Stimulated activated CD8-positive, alpha-beta memory T cell treated with anti-CD3 and anti-CD28 coated beads, Interleukin-2, amount 100 ng/mL, for 1 hour (primary cell): ENCODE data around the gene TSKU.
"Not testable (repeated sequence)": the region's sequence is repeated elsewhere in the genome, so short reads cannot be mapped to it uniquely, and the experiment has no call there.

ENCODE experiments used
- DNase-seq, 2 donors: peaks; one replicate each; pipeline ENCODE4 v3.0.0-alpha.2; 2020; ENCODE audit warnings: low read depth in 2 of 2

Gene TSKU

DNA sequence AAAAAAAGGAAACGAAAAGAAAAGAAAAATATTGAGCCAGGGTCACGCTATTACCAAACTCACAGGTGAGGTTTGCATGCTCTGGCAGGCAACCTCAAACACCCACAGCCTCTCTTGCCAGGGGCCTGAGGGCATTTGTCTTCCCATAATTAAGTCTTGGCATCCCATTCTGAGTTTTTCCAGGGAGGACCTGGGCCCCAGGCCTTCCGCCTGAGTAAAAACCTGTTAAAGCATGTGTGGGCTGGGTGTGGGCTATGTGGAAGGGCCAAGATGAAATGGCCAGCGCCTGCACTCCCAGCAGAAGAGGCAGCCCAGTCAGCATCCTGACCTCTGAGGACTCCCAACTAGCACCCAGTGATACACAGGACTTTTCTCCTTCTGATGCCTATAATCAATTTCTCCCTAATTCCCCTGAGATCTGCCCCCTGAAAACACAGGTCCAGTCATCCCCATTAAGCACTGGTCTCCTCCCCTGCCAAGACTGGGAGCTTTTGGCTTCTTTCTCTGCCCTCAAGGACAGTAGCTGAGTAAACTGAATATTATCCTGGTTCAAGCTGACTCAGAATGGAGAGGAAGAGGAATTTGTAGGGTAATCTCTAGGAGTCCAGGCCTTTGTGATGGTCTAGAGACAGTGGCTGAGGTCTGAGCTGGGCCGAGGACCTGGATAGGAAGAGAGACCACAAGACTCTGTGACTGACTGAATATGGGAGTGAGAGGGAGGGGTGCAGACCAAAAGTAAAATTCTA is 42.0 kb downstream of the TSKU start:
- DNase-seq = no peak

- DNase-seq = no peak
Measured at GRCh38 chr11:76825726-76826396, 42.7 kb downstream of the TSKU start.

- not testable (repeated sequence) for DNase-seq
Measured at GRCh38 chr11:76826508-76826907, 43.4 kb downstream of the TSKU start.

DNA sequence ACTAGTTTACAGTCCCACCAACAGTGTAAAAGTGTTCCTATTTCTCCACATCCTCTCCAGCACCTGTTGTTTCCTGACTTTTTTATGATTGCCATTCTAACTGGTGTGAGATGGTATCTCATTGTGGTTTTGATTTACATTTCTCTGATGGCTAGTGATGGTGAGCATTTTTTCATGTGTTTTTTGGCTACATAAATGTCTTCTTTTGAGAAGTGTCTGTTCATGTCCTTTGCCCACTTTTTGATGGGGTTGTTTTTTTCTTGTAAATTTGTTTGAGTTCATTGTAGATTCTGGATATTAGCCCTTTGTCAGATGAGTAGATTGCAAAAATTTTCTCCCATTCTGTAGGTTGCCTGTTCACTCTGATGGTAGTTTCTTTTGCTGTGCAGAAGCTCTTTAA is 43.8 kb downstream of the TSKU start:
- DNase-seq = not testable (repeated sequence)

DNA sequence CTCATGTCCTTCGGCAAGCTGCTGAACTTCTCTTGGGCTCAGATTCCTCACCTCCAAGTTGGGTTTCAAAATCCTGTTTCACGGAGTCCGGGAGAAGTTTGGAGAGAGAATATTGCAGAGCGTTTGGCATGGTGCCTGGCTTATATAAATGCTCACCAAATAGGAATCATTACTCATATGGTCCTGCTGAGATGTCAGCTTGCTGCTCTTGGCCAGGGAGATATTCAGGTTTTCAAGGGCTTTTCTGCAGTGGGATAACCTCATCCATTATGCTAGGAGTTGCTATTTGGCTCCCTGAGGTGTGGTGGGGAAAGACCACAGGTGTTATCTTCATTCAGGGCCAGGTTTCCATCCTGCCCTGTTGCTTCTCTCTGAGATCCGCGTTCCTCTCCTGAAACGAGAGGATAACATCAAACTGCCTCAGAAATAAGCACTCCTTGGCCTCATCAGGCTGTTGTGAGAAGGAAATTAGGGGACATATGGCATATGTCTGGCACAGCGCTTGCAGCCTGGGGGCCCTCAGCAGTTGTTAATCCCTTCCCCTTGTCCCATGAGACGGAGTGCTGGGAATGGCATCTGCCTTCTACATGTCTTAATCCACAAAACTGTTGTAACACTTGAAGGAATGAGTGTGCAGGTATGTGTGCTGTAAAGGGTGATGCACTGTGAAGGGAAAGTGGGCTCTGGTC is 47.6 kb downstream of the TSKU start:
- no peak for DNase-seq

- no peak for DNase-seq
Measured at GRCh38 chr11:76831686-76832310, 48.6 kb downstream of the TSKU start.

DNA sequence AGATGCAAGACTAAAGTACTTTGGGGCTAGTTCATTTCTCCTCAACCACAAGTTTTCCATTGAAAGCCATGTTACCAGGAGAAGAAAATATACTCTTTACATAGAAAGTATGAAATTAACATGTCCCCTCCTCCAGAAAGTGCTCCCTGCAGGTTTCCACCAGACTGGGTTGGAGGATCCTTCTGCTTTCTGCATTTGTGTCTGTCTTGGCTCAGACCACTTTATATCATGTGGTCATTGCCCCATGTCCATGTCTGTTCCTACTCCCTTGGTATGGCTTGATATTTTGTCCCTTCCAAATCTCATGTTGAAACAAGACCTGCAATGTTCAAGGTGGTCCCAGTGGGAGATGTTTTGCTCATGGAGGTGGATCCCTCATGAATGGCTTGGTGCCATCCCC is 49.2 kb downstream of the TSKU start:
- DNase-seq = no peak

GRCh38 chr11:76834151-76834550 is 51.0 kb downstream of the TSKU start:
- DNase-seq = no peak

- DNase-seq = no peak
Measured at GRCh38 chr11:76835036-76835435, 51.9 kb downstream of the TSKU start.

DNA sequence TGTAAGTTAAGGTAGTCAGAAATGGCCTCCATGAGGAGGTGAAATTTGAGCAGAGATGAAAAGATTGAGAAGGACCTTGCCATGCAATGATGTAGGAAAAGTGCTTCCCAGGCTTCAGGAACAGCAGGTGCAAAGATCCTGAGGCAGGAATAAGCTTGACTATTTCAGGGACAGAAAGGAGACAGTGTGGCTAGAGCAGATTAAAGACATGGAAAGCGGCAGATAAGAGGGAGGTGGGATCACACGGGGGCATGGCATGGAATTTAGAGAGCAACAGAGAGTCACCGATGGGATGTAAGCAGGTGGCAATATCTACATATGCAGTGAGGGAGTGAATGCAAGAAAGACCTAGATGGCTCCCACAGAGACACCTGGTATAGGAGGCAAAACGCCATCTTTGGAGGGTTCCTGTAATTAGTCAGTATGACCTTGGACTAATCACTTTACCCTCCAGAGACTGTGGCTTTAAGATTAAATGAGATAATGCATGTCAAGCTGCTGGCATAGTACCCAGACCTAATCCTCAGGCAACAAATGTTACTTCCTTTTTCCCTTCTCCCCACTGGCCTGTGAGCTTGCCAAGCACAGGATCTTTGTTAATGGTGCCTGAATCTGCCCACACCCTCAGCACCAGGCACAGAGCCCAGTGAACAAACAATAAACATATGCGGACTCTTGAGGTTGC is 52.9 kb downstream of the TSKU start:
- DNase-seq = no peak

GRCh38 chr11:76836613-76837291 is 53.6 kb downstream of the TSKU start:
- DNase-seq = no peak

- DNase-seq = no peak
Measured at GRCh38 chr11:76837696-76838677, 54.8 kb downstream of the TSKU start.

DNA sequence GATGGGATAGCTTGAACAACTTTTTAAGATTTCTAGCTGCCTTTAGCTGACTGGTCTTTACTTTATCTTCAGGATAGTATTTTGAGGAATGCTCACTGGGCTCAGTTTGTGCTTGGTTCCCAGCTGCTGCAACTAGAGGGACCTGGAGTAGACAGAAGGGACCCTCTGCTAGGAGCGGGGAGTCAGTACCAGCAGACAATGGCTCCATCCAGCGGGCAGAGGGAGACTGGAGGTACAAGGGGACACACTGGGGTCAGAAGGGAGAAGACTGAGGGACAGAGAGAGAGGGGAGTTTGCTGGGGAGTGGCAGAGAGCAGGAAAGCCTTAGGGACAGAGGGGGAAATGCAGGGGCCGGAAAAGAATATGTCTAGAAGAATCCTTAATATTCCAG is 55.5 kb downstream of the TSKU start:
- no peak for DNase-seq

GRCh38 chr11:76839311-76839710 is 56.2 kb downstream of the TSKU start:
- DNase-seq = no peak

DNA sequence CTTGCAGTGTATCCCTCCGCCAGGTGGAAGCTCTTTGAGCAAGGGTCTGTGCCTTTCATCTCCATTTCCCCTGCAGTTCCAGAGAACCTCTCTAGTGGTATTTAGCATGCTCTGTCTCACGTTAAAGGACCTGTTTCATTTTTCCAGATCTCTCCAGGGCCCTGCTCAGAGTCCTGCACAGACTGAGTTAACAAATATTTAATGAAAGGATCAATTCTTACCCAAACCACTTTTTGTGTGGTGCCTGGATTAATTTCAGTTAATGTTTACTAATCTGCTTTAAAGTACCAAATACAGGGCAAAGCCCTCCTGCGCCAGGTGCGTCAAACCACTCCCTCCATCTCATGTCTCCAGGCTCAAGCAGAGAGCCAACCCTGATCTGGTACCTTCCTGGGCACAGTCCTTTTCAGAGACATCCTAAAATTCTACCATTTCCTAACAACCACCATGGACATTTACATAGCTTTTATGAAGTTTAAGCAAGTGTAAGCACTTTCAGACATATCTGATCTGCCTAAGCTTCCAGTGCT is 58.8 kb downstream of the TSKU start:
- no peak for DNase-seq

GRCh38 chr11:76843907-76844306 is 60.8 kb downstream of the TSKU start:
- DNase-seq = no peak

DNA sequence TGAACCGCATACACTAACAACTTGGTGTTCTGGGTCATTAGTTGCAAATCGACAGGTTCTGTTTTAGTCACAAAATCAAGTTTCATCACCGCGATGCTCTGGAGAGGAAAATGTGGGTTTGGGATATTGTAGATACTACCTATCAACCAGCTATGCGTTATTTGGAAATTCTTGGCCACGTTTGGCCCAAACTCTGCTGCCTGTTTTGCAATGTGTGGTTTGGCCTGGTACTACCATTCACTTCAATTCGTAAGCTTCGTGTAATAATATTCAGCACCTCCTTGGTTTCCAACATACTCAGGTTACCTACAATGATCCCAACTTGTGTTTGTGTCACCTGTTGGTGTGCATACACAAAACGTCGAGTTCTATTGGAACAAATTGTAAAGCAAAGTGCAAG is 61.4 kb downstream of the TSKU start:
- DNase-seq = no peak

- DNase-seq = no peak
Measured at GRCh38 chr11:76845069-76845468, 61.9 kb downstream of the TSKU start.

GRCh38 chr11:76846441-76846840 is 63.3 kb downstream of the TSKU start:
- no peak for DNase-seq
